ENCODE measurements around the gene C1orf185.

DNA sequence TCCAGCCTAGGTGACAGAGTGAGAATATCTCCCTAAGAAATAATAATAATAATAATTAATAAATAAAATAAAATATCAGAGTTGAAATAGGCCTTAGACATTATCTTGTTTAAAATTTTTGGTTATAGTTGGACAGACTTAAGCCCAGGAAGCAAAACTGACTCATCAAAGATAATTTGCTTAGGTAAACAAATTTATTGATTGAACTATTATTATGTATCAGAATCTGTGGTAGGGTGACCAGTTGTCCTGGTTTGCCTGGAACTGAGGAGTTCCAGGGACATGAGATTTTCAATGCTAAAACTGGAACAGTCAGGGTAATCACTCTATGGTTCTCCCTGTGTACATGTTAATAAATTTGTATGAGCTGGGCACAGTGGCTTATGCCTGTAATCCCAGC, 86.2 kb downstream of the C1orf185 start:
- TF ChIP-seq RAD21 (IDR thresholded peaks at IDR 0.05; ENCODE audit: low read length), result no peak
- no peak for TF ChIP-seq EP300 (IDR thresholded peaks at IDR 0.05; ENCODE audit: borderline replicate concordance in 1 of 2, low read depth in 1 of 2, low read length in 1 of 2)
- no peak for TF ChIP-seq CTCF (IDR thresholded peaks at IDR 0.05)
- no peak for TF ChIP-seq TAF1 (IDR thresholded peaks at IDR 0.05; ENCODE audit: borderline replicate concordance, low read depth, low read length)
- TF ChIP-seq GABPA (IDR thresholded peaks at IDR 0.05; ENCODE audit: low read depth), result no peak
- TF ChIP-seq FOXJ3 (CRISPR knock-in tag; IDR thresholded peaks at IDR 0.05), result no peak
- TF ChIP-seq, protein P1, sequence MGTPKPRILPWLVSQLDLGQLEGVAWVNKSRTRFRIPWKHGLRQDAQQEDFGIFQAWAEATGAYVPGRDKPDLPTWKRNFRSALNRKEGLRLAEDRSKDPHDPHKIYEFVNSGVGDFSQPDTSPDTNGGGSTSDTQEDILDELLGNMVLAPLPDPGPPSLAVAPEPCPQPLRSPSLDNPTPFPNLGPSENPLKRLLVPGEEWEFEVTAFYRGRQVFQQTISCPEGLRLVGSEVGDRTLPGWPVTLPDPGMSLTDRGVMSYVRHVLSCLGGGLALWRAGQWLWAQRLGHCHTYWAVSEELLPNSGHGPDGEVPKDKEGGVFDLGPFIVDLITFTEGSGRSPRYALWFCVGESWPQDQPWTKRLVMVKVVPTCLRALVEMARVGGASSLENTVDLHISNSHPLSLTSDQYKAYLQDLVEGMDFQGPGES (IDR thresholded peaks at IDR 0.05; ENCODE audit: low read depth, low read length), result no peak
- TF ChIP-seq YY1 (IDR thresholded peaks at IDR 0.05; ENCODE audit: low read depth), result no peak
- TF ChIP-seq RXRA (IDR thresholded peaks at IDR 0.05; ENCODE audit: borderline replicate concordance, low read depth), result no peak
- TF ChIP-seq MEF2A (IDR thresholded peaks at IDR 0.05; ENCODE audit: borderline replicate concordance, low read depth), result no peak
- no peak for TF ChIP-seq CHD2 (IDR thresholded peaks at IDR 0.05; ENCODE audit: low read length, partially characterized antibody)
- TF ChIP-seq POLR2AphosphoS5 (IDR thresholded peaks at IDR 0.05; ENCODE audit: low read depth, low read length), result no peak
- no peak for TF ChIP-seq TCF12 (IDR thresholded peaks at IDR 0.05)
